ENCODE measurements around the gene TBC1D2B.
A peak's percentile ranks its signal among the peaks of the same experiment; 100 is the strongest.

The TBC1D2B gene

DNA sequence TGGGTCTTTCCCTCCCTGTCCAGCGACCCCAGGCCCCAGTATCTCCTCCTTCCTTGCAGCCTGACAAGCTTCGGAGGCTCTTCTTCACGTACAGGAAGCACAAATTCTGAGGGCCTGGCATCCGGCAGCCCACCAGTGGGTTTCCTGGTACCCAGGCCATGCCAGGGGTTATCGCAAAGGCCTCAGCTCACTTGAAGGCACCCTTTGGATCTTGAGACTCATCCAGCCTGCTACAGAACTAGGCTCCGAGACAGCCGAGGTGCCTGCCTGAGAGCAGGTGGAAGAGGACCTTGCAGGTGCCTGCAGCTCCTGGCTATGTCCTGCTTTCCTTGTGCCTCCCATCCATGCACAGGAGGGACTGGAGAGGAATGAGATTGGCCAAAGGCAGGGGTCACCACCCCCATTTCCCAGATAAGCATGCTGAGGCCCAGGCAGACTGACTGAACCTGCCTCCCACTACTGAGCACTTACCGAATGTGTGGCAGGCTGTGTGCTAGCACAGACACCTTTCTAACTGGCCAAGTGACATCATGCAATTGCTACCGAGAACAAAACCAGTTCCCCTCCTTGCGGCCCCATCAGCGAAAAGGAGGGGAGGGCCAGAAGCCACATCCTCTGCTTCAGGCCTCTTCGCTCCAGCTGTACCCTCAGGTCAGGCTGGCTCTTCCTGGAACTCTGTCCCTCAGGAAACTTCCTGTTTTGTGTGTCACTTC, 26.1 kb upstream of the TBC1D2B start:
- TF ChIP-seq TAF1 (IDR thresholded peaks at IDR 0.05; ENCODE audit: borderline replicate concordance, insufficient read depth, low read length) (no peak), FOXP2 (optimal IDR thresholded peaks at IDR 0.05; ENCODE audit: borderline replicate concordance, extremely low read depth, extremely low read length, insufficient read depth) (peak; percentile 51), SIN3A (IDR thresholded peaks at IDR 0.05; ENCODE audit: borderline replicate concordance, insufficient read depth, low read length) (0 out of 2 replicates have a peak, but pooled peaks have one; percentile 35)

DNA sequence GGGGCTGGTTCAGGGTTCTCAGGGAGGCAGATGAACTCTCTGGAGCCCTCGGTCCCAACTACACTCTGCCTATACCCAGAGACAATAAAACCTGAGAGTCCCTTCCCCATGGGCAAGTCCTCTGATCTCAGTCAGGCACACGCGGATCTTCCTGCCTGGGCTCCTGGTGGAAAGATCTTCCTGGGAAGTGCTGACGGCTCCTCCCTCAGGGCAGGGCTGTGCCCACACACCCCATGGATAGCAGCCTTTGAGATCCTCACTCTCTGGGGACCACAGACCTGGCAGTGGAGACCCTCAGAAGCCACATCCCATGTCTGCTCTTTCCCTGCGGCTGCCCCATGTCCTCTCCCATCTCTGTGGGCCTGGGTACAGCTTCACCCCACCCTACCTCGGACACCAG, 25.2 kb upstream of the TBC1D2B start:
- TF ChIP-seq TAF1 (IDR thresholded peaks at IDR 0.05; ENCODE audit: borderline replicate concordance, insufficient read depth, low read length) (no peak), FOXP2 (optimal IDR thresholded peaks at IDR 0.05; ENCODE audit: borderline replicate concordance, extremely low read depth, extremely low read length, insufficient read depth) (no peak), POLR2AphosphoS5 (IDR thresholded peaks at IDR 0.05; ENCODE audit: low read depth, low read length) (no peak), SIN3A (IDR thresholded peaks at IDR 0.05; ENCODE audit: borderline replicate concordance, insufficient read depth, low read length) (no peak)
- TF ChIP-seq, protein P1, sequence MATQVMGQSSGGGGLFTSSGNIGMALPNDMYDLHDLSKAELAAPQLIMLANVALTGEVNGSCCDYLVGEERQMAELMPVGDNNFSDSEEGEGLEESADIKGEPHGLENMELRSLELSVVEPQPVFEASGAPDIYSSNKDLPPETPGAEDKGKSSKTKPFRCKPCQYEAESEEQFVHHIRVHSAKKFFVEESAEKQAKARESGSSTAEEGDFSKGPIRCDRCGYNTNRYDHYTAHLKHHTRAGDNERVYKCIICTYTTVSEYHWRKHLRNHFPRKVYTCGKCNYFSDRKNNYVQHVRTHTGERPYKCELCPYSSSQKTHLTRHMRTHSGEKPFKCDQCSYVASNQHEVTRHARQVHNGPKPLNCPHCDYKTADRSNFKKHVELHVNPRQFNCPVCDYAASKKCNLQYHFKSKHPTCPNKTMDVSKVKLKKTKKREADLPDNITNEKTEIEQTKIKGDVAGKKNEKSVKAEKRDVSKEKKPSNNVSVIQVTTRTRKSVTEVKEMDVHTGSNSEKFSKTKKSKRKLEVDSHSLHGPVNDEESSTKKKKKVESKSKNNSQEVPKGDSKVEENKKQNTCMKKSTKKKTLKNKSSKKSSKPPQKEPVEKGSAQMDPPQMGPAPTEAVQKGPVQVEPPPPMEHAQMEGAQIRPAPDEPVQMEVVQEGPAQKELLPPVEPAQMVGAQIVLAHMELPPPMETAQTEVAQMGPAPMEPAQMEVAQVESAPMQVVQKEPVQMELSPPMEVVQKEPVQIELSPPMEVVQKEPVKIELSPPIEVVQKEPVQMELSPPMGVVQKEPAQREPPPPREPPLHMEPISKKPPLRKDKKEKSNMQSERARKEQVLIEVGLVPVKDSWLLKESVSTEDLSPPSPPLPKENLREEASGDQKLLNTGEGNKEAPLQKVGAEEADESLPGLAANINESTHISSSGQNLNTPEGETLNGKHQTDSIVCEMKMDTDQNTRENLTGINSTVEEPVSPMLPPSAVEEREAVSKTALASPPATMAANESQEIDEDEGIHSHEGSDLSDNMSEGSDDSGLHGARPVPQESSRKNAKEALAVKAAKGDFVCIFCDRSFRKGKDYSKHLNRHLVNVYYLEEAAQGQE (IDR thresholded peaks at IDR 0.05; ENCODE audit: insufficient read depth in 1 of 2, low read depth in 2 of 2, low read length in 2 of 2): no peak

- TF ChIP-seq SIN3A (IDR thresholded peaks at IDR 0.05; ENCODE audit: borderline replicate concordance, insufficient read depth, low read length) (no peak), POLR2AphosphoS5 (IDR thresholded peaks at IDR 0.05; ENCODE audit: low read depth, low read length) (no peak), TAF1 (IDR thresholded peaks at IDR 0.05; ENCODE audit: borderline replicate concordance, insufficient read depth, low read length) (no peak), FOXP2 (optimal IDR thresholded peaks at IDR 0.05; ENCODE audit: borderline replicate concordance, extremely low read depth, extremely low read length, insufficient read depth) (no peak)
- TF ChIP-seq, protein P1 (IDR thresholded peaks at IDR 0.05; ENCODE audit: insufficient read depth in 1 of 2, low read depth in 2 of 2, low read length in 2 of 2): no peak
Observed at GRCh38 chr15:78102211-78102610, 24.7 kb upstream of the TBC1D2B start.

- TF ChIP-seq TAF1 (IDR thresholded peaks at IDR 0.05; ENCODE audit: borderline replicate concordance, insufficient read depth, low read length): no peak
- TF ChIP-seq, protein P1 (IDR thresholded peaks at IDR 0.05; ENCODE audit: insufficient read depth in 1 of 2, low read depth in 2 of 2, low read length in 2 of 2): no peak
- TF ChIP-seq POLR2AphosphoS5 (IDR thresholded peaks at IDR 0.05; ENCODE audit: low read depth, low read length): no peak
- TF ChIP-seq FOXP2 (optimal IDR thresholded peaks at IDR 0.05; ENCODE audit: borderline replicate concordance, extremely low read depth, extremely low read length, insufficient read depth): no peak
- no peak for TF ChIP-seq SIN3A (IDR thresholded peaks at IDR 0.05; ENCODE audit: borderline replicate concordance, insufficient read depth, low read length)
Observed at GRCh38 chr15:78101423-78102105, 24.1 kb upstream of the TBC1D2B start.

- TF ChIP-seq POLR2AphosphoS5 (IDR thresholded peaks at IDR 0.05; ENCODE audit: low read depth, low read length) (no peak), TAF1 (IDR thresholded peaks at IDR 0.05; ENCODE audit: borderline replicate concordance, insufficient read depth, low read length) (no peak)
- TF ChIP-seq, protein P1 (IDR thresholded peaks at IDR 0.05; ENCODE audit: insufficient read depth in 1 of 2, low read depth in 2 of 2, low read length in 2 of 2): no peak
Observed at GRCh38 chr15:78100886-78101285, 23.4 kb upstream of the TBC1D2B start.
